Neuronal stem cell (in vitro differentiated cells): ENCODE data around the gene NFYB.

ENCODE experiments used
- DNase-seq: peaks from one replicate; pipeline ENCODE4 v3.0.0-alpha.2; 2013; ENCODE audit warnings: low spot score
- H2AFZ ChIP-seq: one replicate; pipeline ENCODE4 v1.6.1; 2013; ENCODE audit warnings: mild to moderate bottlenecking, low read length, inconsistent platforms
- H2AK5ac ChIP-seq: 2 replicates; pipeline ENCODE4 v1.6.1; 2013; ENCODE audit warnings: low read depth, mild to moderate bottlenecking, inconsistent platforms, low read length, moderate library complexity, mixed read lengths
- H2BK120ac ChIP-seq: 2 replicates; pipeline ENCODE4 v1.6.1; 2013; ENCODE audit warnings: low read depth, mild to moderate bottlenecking, inconsistent platforms, low read length, moderate library complexity, mixed read lengths
- H2BK12ac ChIP-seq: one replicate; pipeline ENCODE4 v1.6.1; 2013; ENCODE audit warnings: low read length, inconsistent platforms
- H2BK15ac ChIP-seq: 2 replicates; pipeline ENCODE4 v1.6.1; 2013; ENCODE audit warnings: mild to moderate bottlenecking, low read length, inconsistent platforms, mixed read lengths
- H2BK5ac ChIP-seq: one replicate; pipeline ENCODE4 v1.6.1; 2013; ENCODE audit warnings: inconsistent platforms, mild to moderate bottlenecking, low read length, moderate library complexity
- H3K14ac ChIP-seq: one replicate; pipeline ENCODE4 v1.6.1; 2013; ENCODE audit warnings: low read length, inconsistent platforms
- H3K18ac ChIP-seq: 2 replicates; pipeline ENCODE4 v1.6.1; 2013; ENCODE audit warnings: low read length, inconsistent platforms
- H3K23ac ChIP-seq: 2 replicates; pipeline ENCODE4 v1.6.1; 2013; ENCODE audit warnings: low read depth, mild to moderate bottlenecking, mixed read lengths, low read length, inconsistent platforms; ENCODE audit not compliant: poor library complexity
- H3K27ac ChIP-seq: replicated peaks from 3 replicates; pipeline ENCODE4 v1.5.1; 2013; ENCODE audit warnings: low read length, inconsistent platforms
- H3K27me3 ChIP-seq, 3 experiments: 2 replicates each; pipeline ENCODE4 v1.6.1; 2013; ENCODE audit warnings: low read length in 3 of 3, mild to moderate bottlenecking in 2 of 3, inconsistent platforms in 1 of 3, low read depth in 1 of 3, mixed read lengths in 1 of 3, moderate library complexity in 1 of 3; ENCODE audit not compliant: control insufficient read depth in 3 of 3, insufficient read depth in 3 of 3
- H3K36me3 ChIP-seq, 2 donors: replicated peaks in 1 of 2; 2 replicates each; pipeline ENCODE4 v1.6.1; 2013; ENCODE audit warnings: low read length in 2 of 2; ENCODE audit not compliant: control insufficient read depth in 2 of 2, insufficient read depth in 2 of 2
- H3K4ac ChIP-seq: 2 replicates; pipeline ENCODE4 v1.6.1; 2013; ENCODE audit warnings: inconsistent platforms, mild to moderate bottlenecking, low read length, moderate library complexity
- H3K4me1 ChIP-seq, 2 donors: 1 replicate in 1 of 2; 2 replicates in 1 of 2; pipeline ENCODE4 v1.6.1; 2013; ENCODE audit warnings: low read length in 2 of 2, low read depth in 1 of 2; ENCODE audit not compliant: control insufficient read depth in 2 of 2, insufficient read depth in 1 of 2
- H3K4me2 ChIP-seq: one replicate; pipeline ENCODE4 v1.6.1; 2013; ENCODE audit warnings: mild to moderate bottlenecking, low read length, inconsistent platforms; ENCODE audit not compliant: insufficient read depth, poor library complexity, severe bottlenecking
- H3K4me3 ChIP-seq, 2 donors: 2 replicates each; pipeline ENCODE4 v1.5.1; 2013; ENCODE audit warnings: low read length in 2 of 2, mild to moderate bottlenecking in 2 of 2, inconsistent platforms in 1 of 2, moderate library complexity in 1 of 2
- H3K79me1 ChIP-seq: one replicate; pipeline ENCODE4 v1.6.1; 2013; ENCODE audit warnings: low read depth, mild to moderate bottlenecking, inconsistent platforms, low read length, moderate library complexity
- H3K9ac ChIP-seq: one replicate; pipeline ENCODE4 v1.6.1; 2013; ENCODE audit warnings: mild to moderate bottlenecking, low read depth, low read length, inconsistent platforms; ENCODE audit not compliant: poor library complexity
- H3K9me3 ChIP-seq, 2 donors: replicated peaks in 1 of 2; 2 replicates each; pipeline versions ENCODE3 to v1.6.1; 2013; ENCODE audit warnings: low read length in 2 of 2, mild to moderate bottlenecking in 2 of 2, inconsistent platforms in 1 of 2, low read depth in 1 of 2, mixed read lengths in 1 of 2, moderate library complexity in 1 of 2; ENCODE audit not compliant: control insufficient read depth in 2 of 2, insufficient read depth in 1 of 2
- H4K8ac ChIP-seq: one replicate; pipeline ENCODE4 v1.6.1; 2013; ENCODE audit warnings: low read depth, mild to moderate bottlenecking, inconsistent platforms, low read length, moderate library complexity
- H4K91ac ChIP-seq: one replicate; pipeline ENCODE4 v1.6.1; 2013; ENCODE audit warnings: low read length, low read depth, mild to moderate bottlenecking, inconsistent platforms; ENCODE audit not compliant: poor library complexity
- WGBS, 2 donors: extraction: QIAGEN DNeasy Blood & Tissue Kit; methylation state at CpG; one replicate each; pipeline ENCODE4 v1.1.7; 2013; ENCODE audit warnings: missing lambda C conversion rate in 2 of 2, mixed read lengths in 1 of 2; ENCODE audit not compliant: insufficient read length in 2 of 2, insufficient replicate concordance in 1 of 2; ENCODE audit errors: extremely low coverage in 2 of 2; 5-methylcytosine and 5-hydroxymethylcytosine counted together

The NFYB gene

DNA sequence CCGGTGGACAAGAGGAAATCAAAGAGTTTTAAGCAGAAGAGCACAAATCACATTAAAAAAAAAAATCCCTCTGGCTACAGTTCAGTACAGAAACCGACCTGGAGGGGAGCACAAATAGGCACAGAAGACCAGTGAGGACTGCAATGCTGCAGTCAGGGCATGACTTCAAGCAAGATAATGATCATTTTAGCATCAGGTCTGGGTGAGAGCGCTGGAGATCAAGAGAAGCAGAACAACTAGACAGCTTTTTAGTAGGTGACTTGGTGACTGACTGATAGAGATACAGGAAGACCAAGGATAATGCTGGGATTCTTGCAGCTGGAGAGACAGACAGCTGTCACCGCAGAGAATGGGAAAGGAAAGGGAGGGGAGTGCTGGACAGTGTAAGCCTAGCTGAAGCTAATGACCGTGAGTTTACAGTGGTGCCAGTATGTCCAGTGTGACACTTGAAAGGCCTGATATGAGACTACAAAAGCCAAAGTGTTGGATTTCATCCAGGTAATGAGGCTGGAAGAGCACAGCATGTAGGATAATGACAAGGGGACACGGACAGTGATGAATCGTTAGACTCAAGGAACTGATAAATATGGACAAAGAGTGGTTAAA is 5.6 kb downstream of the NFYB start:
- Histone ChIP-seq H3K4me2 (no peak overlapping the region), H3K4ac (no peak overlapping the region), H3K18ac (no peak overlapping the region), H3K27me3 (no peaks in the 10 kb centered on the region), H2BK120ac (no peak overlapping the region), H2AFZ (no peak overlapping the region), H3K14ac (no peak overlapping the region), H2AK5ac (no peak overlapping the region), H3K79me1 (peaks cover 4% of the 10 kb centered on the region), H3K4me3 (no peak overlapping the region), H2BK5ac (no peak overlapping the region), H2BK15ac (no peak overlapping the region), H4K91ac (no peak overlapping the region), H3K4me1 (peaks cover 4% of the 10 kb centered on the region in 2 donors), H2BK12ac (no peak overlapping the region), H3K36me3 (peaks cover 16 to 78% of the 10 kb centered on the region in 2 donors), H3K27ac (no peak overlapping the region), H3K23ac (no peak overlapping the region), H3K9ac (no peak overlapping the region), H3K9me3 (no peaks in the 10 kb centered on the region), H4K8ac (no peak overlapping the region)
- DNase-seq, result no peak
- no CpG with 5 or more reads among the region's 7 CpGs for WGBS, 2 donors

GRCh38 chr12:104131609-104132008 is 6.4 kb downstream of the NFYB start:
- no peak overlapping the region for H2BK15ac ChIP-seq
- H3K14ac ChIP-seq, result no peak overlapping the region
- H3K4me1 ChIP-seq, result peaks cover 4% of the 10 kb centered on the region in 2 donors
- no peak overlapping the region for H4K91ac ChIP-seq
- peaks cover 2% of the 10 kb centered on the region for H3K79me1 ChIP-seq
- H3K36me3 ChIP-seq, result peaks cover 16 to 86% of the 10 kb centered on the region in 2 donors
- H3K9ac ChIP-seq, result no peak overlapping the region
- H3K4ac ChIP-seq, result no peak overlapping the region
- no peak overlapping the region for H3K18ac ChIP-seq
- no CpG with 5 or more reads among the region's 4 CpGs for WGBS, 2 donors
- H4K8ac ChIP-seq, result no peak overlapping the region
- no peak overlapping the region for H3K27ac ChIP-seq
- H2BK12ac ChIP-seq, result no peak overlapping the region
- no peaks in the 10 kb centered on the region for H3K27me3 ChIP-seq
- H3K4me3 ChIP-seq, result no peak overlapping the region
- H3K23ac ChIP-seq, result no peak overlapping the region
- H3K9me3 ChIP-seq, result no peaks in the 10 kb centered on the region
- no peak overlapping the region for H2BK5ac ChIP-seq
- no peak overlapping the region for H2AK5ac ChIP-seq
- H3K4me2 ChIP-seq, result no peak overlapping the region
- no peak for DNase-seq
- H2AFZ ChIP-seq, result no peak overlapping the region
- no peak overlapping the region for H2BK120ac ChIP-seq

DNA sequence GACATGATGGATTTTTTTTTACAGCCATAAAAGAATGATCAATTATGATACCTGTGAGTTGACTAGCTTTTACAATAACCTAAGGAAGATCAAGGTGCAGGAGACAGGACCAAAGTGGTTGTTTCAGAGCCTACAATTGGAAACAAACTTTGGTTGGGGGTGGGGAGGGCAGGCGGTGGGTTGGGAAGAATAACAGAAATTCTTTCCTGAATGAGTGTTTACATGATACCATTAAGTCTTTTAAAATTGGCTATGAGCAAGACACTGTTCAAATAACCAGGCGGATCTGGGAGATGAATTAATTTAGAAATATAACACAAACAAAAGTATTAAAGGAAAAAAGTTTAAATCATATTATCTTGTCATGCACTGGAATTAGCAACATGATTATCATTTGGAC is 7.2 kb downstream of the NFYB start:
- Histone ChIP-seq H2BK15ac (no peak overlapping the region), H3K4me2 (no peak overlapping the region), H2AK5ac (no peak overlapping the region), H4K91ac (no peak overlapping the region), H3K27ac (no peak overlapping the region), H2BK5ac (no peak overlapping the region), H3K4ac (no peak overlapping the region), H4K8ac (no peak overlapping the region), H3K23ac (no peak overlapping the region), H3K27me3 (no peaks in the 10 kb centered on the region), H3K4me3 (no peak overlapping the region), H3K14ac (no peak overlapping the region), H3K9me3 (no peaks in the 10 kb centered on the region), H3K79me1 (peaks cover 2% of the 10 kb centered on the region), H2BK120ac (no peak overlapping the region), H2AFZ (no peak overlapping the region), H3K9ac (no peak overlapping the region), H3K36me3 (peaks cover 16 to 95% of the 10 kb centered on the region in 2 donors), H2BK12ac (no peak overlapping the region), H3K18ac (no peak overlapping the region), H3K4me1 (peaks cover 2 to 4% of the 10 kb centered on the region in 2 donors)
- WGBS, 2 donors, result no CpG with 5 or more reads among the region's 2 CpGs
- DNase-seq, result no peak

DNA sequence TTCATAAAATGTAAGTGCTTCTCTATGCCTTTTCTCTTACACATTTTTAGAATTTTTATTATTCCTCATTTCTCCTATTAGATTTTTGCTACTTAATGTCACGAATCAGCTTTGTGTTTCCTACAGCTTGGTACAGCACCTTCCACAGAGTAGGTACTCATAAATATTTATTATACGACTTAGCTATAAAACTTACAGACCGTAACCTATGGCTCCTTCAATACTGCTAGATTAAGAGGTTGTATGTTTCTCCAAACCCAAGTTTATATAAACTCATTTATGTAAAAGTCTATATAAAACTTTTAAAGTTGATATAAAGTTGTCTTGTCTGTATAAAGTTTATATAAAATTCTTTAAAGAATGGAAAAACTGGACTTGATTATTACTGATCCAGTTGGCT is 11.5 kb downstream of the NFYB start:
- H3K4me1 ChIP-seq, result no peaks in the 10 kb centered on the region

More for the DNA sequence above, 11.5 kb downstream of the NFYB start:
- Histone ChIP-seq H2BK5ac (no peak overlapping the region), H4K91ac (no peak overlapping the region), H3K4ac (no peak overlapping the region), H3K9ac (no peak overlapping the region), H3K18ac (no peak overlapping the region), H3K36me3 (peaks cover 10 to 98% of the 10 kb centered on the region in 2 donors), H2AK5ac (no peak overlapping the region), H2BK120ac (no peak overlapping the region), H3K9me3 (no peaks in the 10 kb centered on the region), H2AFZ (no peak overlapping the region), H2BK12ac (no peak overlapping the region), H3K27ac (no peak overlapping the region), H2BK15ac (no peak overlapping the region), H3K4me2 (no peak overlapping the region), H4K8ac (no peak overlapping the region), H3K27me3 (no peaks in the 10 kb centered on the region), H3K4me3 (no peak overlapping the region), H3K79me1 (peaks cover 2% of the 10 kb centered on the region), H3K14ac (no peak overlapping the region), H3K23ac (no peak overlapping the region)
- DNase-seq, result no peak
- no CpG with 5 or more reads among the region's 3 CpGs for whole genome bisulfite sequencing, 2 donors
